Activated T-helper 1 cell treated with Interleukin-2 at 50 U/mL for 16 hours (primary cell): ENCODE data around the gene CD58.

Experiments
- DNase-seq: peaks from one replicate; pipeline ENCODE4 v3.0.0-alpha.2; 2020; ENCODE audit warnings: low read depth

CD58 gene

DNA sequence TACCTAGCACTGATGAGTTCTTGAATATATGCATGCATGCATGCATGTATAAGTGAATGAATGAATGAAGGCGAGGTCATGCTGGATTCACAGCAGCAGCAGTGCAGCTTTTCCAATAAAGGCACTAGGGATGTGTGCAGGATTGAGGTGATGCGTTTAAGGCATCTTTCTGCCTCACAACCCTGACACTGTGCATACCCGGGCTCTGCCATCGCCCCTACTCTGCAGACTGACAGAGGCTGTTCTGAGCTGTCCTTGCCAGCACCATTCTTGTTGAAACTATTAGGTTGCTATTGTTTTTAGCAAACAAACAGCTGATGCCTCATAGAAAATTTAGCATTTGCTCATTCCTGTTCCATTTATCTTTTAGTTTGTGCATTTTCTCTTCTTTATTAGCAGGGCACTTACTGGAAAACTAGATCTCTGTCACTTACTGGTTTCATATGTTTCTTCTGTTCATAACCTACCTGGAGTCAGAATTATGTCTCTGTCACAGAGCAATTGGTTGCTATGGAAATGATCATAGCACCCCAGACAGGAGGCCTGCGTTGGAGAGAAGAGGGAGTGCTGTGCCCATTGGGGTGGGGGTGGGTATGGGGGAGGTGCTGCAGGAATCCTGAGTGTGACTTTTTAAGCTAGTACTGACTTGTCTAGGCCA is 79.0 kb downstream of the CD58 start:
- DNase-seq: no peak

DNA sequence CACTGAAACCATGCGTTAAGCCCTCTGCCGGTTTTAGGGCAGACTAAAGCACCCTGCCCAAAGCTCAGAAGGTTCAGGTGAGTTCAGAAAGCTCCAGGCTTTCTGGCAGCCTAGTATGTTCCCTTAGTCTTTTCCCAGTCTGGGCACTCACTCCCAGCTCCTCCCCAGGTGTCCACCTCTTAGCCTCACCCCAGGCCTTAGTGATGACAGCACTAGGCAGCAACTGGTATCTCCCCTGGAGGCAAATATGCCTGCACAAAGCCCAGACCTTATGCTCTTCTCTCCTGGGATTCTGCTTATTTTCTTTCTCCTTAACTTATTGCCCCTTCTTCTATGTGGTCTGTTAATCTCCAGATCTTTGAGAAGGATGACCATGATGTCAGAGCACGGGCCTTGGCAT is 80.2 kb downstream of the CD58 start:
- no peak for DNase-seq

DNA sequence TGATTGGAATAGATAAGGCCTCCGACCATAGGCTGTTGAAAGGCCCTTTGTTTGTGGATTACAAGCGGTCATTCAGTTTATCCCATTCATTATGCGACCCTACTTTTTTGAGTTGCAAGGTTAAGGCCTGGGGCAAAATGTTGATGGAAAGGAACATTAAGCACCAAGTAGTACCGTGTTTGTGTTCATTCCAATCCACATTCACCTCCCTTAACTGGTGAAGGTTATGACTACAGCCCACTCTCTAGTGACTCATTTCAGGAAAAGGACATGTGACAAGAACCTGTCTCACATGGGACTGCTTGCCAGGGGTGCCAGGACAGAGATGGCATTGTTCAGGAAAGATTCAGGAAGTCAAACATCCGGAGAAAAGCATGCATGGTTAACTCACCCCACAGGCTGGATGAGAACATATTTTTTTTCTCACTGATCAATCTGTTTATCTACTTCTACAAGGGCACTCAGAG is 81.6 kb downstream of the CD58 start:
- DNase-seq: no peak

DNA sequence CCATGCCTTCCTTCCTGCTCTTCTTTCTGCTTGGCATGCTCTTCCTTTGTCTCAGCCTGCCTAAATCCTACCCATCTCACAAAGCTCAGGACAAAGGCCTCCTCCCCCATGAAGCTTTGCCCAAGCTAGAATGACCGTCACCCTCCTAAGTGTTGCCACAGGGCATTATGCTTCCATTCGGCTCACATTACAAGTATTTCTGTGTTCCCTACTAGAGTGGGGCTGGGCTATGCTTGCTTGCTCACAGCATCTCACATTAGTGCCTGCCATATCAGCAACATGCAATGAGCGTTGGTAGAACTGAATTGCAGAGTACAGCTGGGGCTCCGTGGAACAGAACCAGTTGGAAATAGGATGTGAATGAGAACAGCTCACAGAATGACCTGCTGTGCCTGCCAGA is 82.8 kb downstream of the CD58 start:
- no peak for DNase-seq

DNA sequence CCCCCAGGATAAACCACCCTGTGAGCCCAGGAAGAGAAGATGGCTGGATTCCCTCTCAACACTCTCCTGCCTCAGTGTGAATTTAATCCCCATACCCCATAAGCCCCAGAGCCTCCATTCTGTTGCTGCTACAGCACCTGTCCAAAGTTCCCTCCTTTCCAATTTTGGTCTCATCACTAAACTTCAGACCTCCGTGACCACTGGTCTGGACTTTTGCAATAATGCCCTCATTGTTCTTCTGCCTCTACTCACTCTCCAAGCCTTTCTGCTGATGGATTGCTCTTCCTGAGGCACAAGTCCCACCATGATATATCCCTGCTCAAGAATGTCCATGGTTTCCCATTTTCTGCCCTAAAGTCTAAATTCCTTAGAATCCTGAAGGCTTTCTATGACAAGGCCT is 83.2 kb downstream of the CD58 start:
- DNase-seq: no peak

DNA sequence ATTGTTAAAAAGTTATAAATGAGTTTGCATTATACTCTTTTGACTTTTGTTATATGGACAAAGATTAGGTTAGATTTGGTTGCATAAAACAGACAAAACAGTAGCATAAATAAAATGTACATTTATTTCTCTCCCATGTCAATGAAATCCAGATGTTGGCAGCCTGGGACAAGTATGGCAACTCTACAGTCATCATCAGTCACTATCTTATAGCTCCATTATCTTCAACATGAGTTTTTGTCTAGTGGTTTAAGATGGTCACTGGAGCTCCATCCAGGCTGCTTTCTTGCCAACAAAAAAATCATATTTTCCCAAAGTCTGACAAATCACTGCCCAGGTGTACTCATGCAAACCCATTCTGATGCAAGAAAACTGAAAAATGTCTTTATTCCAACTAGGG is 83.8 kb downstream of the CD58 start:
- no peak for DNase-seq

DNA sequence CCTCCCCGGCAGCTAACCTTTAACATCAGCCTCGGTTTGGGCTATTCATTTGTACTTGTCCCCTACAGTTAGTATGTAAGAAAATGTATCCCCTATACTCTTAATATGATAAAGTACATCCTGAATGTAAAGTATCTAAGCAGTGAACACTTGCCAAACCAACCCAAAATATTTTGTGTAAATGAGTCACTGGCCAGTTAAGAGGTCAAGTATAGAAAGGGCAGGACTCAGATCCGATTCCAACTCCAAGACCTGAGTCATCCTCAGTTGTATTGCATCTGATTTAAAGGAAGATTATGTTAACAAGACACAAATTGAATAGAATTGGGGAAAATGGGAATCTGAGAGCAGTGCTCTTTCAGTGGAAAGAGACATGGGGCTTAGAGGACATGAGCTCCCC is 84.4 kb downstream of the CD58 start:
- DNase-seq: no peak

DNA sequence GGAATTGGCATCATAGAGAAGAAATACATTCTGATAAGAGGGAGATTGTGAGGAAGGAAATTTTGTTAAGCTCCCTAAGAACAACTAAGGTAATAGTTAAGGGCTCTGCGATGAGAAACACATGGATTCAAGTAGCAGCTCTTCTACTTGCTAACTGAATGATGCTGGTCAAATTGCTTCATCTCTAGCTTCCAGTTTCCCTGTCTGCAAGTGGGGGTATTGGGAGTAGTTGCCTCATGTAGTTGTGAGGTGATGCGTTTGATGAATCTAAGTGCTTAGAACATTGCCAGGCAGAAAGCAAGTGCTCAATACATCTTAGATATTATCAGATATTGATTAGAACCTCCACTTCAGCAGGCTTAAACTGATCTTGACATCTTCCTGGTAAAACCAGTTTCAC is 84.8 kb downstream of the CD58 start:
- DNase-seq: no peak

DNA sequence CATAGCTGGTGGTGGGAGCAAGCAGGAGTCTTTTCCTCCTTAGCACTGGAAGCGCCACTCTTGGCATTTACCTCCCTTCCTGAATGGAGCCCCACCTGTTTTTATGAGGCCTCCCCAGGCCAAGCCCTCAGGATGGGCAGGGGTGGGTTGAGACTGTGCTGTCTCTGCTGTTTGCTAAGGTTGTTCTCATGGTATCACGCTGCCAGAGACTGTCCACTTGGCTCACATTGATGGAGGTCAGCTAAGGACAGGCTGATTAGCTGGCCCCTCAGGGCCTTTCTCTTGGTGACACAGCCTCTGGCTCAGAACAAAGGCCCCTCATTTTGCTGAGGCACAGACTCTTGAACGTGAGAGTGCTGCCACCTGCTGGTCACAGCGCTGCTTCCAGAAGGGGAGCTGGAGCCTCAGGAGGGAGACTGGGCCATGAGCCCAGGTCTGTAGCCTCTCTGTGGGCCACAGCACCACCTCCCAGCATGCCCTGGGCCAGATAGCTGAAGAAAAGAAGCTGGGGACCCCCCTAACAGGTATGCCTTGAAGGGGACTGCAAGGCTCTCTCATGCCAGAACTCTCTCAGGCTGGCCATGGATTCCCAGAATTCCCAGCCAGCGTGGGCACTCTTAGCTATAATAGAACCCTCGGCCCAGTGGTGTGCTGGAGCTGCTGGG is 85.6 kb downstream of the CD58 start:
- peak; percentile 71 for DNase-seq

DNA sequence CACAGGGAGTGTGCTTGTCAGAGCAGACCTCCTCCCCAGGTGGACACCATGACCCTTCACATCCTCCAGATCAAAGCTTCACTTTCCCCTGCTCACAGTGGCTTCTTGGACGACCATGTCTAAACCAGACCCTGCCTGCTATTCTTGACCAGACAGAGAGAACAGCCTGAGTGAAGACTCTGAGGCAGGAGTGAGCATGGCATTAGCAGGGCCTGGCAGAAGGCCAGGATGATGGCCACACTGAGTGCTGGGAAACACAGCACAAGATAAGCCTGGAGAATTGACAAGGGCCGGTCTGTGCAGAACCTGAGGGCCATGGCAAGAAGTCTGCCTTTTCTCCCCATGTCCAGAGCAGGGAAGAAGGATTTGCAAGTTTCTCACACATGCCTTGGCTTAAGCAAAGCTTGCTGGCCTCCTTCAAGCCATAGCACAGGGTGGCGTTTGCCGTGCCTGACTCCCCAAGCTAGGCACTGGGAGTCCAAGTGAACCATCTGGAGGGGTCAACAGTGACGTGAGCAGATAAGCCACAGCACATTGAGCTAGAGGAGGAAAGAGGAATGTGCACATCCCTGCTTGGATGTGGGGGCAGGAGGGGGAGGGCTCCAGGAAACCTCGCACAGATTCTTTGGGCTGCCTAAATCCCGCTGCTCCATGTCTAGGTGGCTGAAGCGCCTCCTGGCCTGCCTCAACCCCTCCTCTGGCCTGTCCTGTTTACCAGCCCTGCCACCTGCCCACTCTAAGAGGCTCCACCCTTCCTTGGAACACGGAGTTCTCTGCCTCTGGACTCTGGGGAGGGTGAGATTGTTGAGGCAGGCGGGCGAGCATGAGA is 87.1 kb downstream of the CD58 start:
- no peak for DNase-seq

DNA sequence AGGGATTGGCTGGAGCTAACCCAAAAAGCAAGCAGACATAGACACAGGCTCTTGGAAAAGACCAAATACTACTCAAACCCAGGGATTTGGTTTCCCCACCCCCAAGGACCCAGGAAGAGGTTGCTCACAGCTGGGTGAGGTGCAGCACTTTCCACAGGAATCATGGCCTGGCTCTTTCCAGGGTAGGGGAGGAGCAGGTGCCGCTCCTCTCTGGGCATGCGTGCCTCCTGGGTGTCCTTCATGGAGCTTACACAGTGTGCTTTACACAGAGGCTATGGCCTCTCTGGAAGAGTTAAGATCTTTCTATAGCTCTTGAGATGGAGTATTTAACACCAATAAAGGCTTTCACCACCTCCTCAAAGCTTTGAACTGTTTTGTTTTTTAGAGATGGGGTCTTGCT is 88.3 kb downstream of the CD58 start:
- DNase-seq: no peak

DNA sequence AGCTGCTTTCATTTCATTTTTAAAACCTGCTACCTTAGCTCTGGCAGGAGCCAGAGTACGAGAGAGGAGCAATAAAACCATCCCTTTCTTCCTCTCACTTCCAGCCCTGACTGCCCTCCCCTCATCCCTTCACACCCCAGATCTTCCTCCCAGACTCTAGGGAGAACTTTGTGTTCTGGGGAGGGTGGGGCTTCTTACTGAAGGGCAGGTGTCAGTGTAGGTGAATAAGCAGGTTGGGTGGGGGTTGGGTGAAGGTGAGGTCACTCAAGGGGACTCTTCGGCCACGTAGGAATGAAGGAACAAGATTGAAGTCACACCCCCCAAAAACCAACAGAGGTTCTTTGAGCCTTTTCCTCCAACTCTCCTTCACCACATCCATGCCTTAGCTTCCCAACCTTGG is 88.9 kb downstream of the CD58 start:
- no peak for DNase-seq

DNA sequence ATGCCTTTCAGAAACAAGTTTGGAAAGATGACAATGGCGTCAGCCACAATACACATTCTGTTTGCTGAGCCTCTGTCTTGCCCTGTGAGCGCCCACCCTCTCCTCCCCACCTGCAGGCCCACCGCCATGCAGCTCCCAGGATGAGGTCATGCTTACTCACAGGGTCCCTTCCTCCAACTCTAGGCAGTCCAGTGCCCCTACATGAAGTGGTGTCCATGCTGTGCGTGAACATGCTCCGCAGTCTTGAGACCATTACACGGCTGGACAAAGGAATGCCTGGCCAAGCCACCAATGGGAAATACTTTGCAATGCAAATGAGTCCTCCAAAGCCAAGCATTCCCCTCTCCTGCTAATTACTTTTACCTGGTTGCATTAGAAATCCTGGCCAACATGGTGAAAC is 92.2 kb downstream of the CD58 start:
- no peak for DNase-seq

DNA sequence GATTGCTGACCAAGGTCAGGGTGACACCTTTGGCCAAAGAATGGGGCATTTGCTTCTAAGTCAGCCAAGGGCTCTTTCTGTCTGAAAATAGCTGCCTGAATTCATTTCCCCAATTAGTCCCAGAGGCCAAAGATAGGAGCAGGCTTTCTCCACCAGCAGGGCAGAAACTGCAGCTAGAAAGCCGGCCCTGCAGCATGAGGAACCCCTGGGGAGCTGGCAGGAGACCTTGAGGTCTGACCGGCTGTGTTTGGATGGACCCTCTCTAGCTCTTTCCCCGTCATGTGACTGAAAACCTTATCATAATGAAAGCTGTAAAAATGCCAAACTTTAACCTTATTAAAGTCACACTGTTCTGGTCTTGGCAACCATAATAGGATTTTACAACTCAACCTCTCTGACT is 93.4 kb downstream of the CD58 start:
- no peak for DNase-seq

DNA sequence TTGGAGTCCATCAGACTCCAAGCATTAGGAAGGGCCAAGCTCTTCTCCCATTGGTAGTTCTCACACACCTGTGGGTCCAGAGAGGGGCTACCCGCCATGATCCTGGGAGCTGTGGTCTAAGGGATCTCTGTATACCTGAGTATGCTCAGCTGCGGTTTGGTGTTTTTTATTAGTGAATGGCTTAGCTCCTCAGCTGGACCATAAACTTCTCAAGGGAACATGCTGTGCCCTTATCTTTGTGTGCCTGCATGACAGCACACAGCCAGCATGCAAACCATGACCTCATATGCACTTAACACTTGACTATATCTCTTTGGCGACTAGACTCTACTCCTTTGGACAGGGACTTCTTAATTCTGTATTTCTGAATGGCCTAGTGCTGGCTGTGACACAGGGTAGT is 94.5 kb downstream of the CD58 start:
- DNase-seq: no peak

DNA sequence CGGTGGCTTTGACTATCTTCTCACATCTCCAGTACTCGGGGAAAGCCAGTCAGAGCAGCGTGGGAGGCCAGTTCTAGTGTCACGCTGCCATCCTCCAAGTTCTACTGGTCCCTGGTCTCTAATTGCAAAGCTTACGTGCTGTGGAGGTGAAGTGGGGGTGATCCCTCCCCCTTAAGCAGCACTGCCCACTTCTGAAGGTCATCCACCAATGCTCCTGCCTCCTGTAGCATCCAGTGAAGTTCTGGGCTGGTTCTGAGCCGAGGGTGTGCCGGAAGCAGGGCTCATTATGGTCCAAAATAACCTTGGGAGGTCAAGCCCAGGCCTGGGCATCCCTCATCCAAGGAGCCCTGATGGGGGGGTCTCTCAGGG is 95.0 kb downstream of the CD58 start:
- no peak for DNase-seq

DNA sequence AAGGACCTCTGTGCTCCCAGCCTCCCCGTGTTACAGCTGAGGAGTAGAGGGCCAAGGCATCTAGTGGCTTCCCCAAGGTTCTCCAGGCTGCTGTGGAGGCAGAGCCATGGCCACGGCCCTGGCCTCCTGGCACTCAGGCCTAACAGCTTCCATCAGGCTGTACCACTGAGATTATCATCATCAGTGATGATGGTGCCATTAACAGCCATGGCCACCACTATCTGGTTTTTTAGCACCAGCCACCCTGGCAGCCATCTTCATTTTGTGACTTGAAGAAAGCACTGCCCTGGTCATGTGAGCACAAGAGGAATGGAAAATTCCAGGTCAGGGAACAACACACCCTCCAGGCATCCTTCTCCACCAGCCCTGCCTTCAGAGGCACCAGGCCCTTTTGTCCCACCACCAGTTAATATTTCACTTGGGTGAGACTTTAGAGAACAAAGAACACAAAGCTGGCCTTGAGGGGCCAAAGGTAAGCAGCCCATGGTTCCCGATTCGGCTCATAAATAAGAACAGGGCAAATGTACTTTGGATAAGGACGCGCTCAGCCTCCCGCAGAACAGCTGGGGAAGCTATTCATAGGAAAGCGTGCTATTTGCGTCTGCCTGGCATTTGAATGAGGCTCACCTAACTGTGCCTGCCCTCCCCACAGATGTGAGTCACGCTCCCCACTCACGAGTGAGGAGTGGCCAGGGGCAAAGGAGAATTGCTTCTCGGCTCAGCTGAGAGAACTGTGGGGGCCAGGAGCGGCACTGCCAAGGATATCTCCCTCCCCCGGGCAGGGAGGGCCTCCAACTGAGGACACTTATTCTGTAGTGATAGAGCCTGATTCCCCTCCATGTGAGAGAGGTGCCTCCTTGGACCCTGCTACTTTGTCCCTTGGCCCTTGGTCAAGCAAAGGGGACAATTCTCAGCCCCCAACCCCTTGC is 95.6 kb downstream of the CD58 start:
- no peak for DNase-seq

DNA sequence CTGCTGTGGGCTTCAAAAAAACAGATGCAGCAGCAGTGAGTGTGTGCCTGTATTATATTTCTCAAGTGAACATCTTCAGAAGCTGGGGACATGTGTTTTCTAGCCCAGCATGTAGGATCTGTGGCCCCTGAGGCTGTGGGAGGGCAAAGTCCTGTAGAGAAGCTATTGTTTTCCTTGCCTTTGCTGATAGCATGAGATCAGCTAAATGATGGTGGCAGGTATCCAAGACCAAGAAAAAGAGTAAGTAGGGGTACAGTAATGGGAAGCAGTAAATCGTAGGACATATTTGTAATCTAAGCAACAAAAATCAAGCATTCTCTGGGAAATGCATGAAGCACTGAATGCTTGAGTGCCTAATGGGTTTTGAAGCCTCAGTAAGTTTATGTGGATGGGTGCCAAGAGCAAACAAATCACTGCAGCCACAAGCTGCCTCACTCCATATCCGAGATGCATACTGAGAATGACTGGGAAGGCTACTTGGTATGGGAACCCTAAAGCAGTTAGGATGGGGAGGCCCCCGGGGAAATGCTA is 98.3 kb downstream of the CD58 start:
- DNase-seq: no peak

DNA sequence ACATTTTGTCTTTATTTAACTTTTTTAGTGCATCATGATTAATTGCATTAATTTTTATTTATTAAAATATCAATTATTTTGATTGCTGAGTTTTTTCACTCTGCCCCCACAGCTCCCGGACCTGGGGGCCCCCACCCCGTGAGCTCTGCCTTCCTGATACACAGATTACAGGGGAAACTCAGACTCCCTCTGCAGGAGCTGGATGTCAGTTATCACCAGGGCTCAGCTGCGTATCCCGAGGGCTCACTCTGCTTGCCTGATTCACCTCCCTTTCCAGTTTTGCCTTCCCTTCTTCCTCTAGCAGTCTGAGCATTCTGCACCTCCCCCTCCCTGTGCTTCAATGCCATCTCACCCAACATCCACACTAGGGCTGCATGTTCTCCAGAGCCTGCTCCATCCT is 99.6 kb downstream of the CD58 start:
- no peak for DNase-seq

DNA sequence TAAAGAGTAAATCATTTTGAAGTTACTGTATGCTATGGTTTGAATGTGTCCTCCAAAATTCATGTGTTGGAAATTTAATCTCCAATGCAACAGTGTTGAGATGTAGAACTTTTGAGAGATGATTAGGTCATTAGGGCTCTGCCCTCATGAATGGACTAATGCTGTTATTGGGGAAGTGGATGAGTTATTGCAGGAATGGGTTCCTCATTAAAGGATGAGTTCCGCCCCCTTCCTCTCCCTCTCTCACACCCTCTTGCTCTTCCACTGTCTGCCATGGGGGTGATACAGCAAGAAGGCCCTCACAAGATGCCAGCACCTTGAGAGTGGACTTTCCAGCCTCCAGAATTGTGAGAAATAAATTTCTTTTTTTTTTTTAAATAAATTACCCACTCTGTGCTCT is 100.2 kb downstream of the CD58 start:
- no peak for DNase-seq

DNA sequence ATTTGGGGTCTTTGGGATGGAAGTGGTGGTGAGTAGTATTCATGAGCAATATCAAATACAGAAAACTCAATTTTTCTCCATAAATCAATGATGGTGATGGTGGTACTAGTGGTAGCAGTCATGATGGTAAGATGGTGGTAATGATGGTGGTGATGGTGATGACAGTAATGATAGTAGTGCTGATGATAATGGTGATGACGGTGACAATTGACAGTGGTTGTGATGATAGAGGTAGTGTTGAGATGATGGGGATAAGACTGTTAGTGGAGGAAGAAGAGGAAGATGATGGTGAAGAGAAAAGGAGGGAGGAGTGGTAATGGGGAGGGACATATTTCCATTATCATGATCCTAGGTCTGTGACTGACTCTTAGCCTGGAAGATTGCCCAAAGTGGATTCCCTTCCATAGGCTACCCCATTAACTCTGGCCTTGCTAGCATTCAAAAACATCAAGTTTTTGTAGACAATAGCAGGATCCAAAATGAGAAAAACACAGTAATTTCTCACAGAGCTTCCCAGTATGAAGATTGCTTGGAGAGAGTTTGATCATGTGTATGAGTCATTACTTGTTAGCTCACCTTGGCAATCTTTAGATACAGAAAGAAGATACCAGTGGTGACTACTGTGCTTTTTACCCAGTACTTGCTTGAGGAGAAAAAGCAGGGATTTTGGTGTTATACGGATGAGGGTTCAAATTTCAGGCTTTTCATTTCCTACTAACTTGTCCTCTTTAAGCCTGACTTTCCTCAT is 103.8 kb downstream of the CD58 start:
- DNase-seq: no peak
